Fibroblast of skin of right biceps (primary cell): Measurements from ENCODE around the gene C1QTNF12.

Experiments used
- DNase-seq: peaks from one replicate; pipeline ENCODE4 v3.0.0-alpha.2; 2013

Gene C1QTNF12, protein sequence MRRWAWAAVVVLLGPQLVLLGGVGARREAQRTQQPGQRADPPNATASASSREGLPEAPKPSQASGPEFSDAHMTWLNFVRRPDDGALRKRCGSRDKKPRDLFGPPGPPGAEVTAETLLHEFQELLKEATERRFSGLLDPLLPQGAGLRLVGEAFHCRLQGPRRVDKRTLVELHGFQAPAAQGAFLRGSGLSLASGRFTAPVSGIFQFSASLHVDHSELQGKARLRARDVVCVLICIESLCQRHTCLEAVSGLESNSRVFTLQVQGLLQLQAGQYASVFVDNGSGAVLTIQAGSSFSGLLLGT

DNA sequence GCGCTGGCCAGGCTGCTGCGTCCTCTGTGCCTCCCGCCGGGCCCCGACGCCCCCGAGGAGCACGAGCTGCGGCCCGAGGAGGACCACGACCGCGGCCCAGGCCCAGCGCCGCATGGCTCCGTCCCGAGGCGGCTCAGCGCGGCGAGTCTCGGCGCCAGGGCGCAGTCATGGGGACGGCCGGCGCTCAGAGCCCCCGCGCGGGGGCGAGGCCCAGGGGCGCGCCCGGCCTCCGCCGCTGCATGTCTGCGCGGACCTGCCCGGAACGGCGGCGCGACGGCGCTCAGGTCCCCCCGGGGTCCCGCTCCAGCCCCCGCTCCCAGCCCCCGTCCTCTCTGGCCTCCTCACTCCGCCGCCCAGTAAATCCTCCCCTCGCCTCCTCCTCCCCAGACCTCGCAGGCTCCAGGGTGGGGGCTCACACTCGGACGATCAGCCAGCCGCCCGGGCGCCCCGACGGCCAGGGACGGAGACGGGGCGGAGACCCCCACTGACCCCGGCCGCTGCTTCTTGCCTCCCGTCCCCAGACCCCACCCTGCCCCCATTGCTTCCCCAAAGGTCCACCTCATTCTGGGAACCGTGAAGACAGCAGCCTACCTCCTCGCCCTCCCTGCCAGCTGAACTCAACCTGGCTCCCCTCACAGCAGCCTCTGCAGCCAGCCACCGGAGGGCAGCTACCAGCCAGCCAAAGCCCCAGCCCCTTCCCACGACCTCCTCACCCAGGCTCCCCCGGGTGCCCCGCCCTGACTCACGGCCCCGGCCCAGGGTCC, at the start of gene C1QTNF12:
TSS of gene C1QTNF12 (minus strand) at position 146 of the 764 bp plus-strand sequence. CDS start at position 114, 32 bp downstream.
- no peak for DNase-seq

DNA sequence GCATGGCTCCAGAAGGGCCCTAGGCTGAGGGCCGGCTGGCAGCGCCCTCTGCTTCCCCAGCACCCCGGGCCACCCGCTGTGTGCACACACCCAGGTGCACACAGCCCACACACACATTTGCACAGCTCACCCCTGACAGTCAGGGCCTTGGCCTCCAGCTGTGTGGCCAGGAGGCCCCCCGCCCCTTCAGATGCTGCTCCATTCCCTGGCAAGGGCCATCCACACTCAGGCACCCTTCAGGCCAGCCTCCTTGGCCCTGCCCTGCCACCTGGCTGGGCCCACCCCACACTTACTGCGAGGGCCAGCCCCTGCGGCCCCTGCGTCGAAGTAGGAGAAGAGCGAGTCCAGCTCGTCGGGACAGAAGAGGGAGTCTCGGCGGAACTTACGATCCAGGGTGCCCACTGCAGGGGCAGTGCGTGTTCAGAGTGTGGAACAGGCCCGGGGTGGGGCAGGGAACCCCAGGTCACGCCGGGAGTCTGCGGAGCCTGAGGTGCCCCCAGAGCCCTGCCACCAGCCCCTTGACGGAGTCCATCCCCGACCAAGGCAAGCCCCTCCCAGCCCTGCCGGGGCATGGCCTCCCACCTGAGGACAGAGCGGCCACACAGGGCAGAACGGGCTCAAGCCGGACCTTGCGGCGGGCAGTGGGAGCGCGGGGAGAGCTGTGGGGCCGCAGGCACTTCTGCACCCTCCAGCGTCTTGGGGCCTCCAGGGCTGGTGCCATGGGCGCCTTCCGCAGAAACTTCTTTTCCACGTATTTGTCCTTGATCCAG, 48.8 kb upstream of the C1QTNF12 start:
- DNase-seq: no peak

DNA sequence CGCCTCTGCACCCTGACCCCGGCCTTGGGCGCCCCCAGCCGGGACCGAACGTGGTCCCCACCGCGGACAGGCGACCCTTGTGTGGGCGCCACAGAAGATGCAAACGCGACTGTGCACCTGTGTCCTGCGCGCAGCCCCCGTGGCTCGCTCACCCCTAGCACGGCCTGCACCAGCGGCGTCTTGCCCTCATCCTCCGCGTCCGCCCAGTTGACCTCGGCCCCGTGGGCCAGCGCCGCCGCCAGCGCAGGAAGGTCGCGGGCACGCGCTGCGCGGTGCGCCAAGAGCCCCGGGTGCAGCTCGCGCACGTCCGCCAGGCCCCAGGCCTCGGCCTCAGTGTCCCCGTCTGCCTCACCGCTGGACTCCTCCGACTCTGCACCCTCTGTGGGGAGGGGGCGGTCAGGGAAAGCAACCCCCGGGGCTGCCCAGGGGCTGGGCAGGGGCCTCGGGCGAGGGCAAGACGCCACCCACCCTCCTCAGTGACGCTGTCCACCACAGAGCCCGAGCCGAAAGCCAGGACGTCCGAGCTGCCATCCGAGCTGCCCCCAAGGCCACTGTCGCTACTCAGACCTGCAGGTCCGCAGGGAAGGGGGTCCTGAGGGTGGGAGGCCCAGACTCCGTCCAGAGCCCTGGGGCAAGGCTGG, 47.8 kb upstream of the C1QTNF12 start:
- no peak for DNase-seq

DNA sequence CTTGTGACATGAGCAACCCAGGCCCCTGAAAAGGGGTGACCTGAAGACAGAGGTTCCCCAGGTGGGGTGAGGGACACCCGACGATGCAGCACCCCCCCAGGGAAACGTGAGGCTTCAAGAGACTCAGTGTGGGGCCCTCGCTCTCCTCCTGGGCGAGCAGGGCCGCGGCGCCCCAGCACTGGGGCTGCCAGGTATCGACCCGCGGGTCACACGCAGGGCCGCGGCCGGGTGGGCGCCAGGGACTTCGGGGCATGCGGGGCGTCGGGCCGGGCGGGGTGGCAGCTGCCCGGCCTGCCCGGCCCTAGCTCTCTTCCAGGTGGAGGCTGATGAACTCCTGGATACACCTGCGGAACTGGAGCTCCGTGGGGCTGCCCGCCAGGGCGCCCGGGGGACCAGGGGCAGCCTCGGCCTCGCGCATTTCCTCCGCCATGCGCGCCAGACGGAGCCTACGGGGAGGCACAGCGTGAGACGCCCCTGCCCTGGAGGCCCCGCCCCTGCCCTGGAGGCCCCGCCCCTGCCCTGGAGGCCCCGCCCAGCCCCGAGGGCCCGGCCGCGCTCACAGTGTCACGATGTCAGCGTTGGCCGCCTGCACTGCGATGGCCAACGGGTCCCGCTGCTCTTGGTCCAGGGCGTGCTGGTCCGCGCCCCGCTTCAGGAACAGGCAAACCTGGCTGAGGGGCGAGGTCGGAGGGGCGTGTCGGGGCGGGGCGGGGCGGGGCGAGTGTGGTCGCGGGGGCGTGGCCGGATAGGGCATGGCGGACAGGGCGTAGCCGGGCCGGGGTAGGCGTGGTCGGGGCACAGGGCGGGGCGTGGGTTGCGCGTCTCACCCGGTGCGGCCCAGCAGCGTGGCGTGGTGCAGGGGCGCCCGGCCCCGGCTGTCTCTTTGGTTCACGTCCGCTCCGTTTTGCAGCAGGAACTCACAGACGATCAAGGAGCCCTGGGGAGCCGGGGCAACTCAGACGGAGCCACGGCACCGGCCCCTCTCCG, 47.0 kb upstream of the C1QTNF12 start:
- no peak for DNase-seq

DNA sequence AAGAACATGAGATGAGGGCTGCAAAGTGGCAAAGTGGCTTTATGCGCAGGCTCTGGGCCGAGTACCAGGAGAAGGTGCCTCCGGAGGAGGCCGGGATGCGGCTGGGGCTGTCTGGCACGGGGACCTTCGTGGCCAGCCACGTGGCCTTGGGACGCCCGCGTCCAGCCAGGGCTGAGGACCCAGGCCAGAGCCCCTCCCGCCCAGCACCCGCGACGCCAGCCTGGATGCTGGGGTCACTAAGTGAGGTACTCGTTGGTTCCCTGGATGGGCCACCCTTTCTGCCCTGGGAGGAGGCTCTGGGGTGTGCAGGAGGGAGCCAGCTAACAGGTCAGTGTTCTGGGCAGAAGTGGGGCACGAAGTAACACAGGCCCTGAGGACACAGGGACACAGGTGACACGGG, 46.3 kb upstream of the C1QTNF12 start:
- no peak for DNase-seq

DNA sequence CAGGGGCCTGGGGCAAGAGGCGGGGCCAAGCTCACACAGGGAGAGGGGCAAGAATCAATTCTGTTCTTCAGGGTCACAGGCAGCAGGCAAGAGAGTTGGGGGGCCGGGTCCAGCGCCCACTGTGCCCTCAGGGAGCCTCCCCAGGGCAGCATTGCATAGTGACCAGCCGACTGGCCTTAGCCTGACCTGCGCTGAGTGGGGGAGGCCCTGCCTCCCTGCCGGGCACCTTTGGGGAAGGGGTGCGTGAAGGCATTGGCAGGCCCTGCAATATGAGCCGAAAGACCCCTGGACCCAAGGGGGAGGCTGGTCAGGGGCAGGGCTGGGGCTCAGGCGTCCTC, 45.9 kb upstream of the C1QTNF12 start:
- DNase-seq: no peak

DNA sequence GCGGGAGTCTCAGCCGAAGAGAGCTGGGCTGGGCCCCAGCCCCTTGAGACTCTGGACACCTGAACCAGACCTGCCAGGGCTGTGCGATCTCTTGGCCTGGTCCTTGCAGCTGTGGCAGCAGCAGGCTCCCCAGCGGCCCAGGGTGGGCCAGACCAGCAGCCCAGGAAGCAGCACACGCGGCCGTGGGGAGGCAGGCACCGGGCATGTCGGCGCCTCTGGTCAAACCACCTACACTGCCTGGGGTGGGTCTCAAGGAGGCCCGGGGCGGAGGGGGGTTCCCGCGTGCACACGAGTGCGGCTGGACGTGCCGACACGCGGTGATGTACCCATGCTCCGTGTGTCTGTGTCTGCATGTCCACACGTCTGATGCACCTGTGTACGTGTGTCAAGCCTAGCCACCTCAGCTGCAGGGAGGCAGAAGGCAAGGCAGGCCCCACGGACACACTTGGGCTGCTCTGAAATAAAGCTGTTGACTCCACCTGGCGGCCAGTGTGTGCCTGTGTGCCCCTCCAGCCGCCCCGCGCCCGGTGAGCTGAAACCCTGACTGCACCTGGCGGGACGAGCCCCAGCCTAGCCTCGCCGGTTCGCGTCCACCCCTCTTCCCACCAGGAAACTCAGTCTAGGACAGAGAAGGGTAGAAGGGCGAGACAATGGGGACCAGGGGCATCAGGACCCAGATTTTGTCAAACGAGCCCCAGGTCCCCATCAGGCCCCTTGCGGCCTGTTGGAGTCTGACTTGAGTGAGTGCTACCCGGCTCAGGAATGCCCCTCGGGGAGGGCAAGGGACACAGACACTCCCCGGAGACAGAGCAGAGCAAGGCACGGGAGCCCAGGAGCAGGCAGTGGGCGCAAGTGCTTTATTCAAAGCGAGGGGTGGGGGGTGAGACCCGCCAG, 45.3 kb upstream of the C1QTNF12 start:
- peak; percentile 64 for DNase-seq

DNA sequence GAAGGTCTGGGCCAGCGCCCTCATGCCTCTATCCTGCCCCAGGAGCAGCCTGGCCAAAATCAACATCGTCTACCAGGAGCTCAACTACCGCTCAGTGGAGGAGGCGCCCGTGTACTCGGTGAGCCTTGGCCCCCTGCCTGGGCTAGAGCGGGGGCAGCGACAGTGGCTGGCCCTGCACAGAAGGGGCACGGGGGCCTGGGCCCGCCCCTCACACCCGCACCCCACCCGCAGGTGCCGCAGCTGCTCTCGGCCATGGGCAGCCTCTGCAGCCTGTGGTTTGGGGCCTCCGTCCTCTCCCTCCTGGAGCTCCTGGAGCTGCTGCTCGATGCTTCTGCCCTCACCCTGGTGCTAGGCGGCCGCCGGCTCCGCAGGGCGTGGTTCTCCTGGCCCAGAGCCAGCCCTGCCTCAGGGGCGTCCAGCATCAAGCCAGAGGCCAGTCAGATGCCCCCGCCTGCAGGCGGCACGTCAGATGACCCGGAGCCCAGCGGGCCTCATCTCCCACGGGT, 44.6 kb upstream of the C1QTNF12 start:
- DNase-seq: no peak

DNA sequence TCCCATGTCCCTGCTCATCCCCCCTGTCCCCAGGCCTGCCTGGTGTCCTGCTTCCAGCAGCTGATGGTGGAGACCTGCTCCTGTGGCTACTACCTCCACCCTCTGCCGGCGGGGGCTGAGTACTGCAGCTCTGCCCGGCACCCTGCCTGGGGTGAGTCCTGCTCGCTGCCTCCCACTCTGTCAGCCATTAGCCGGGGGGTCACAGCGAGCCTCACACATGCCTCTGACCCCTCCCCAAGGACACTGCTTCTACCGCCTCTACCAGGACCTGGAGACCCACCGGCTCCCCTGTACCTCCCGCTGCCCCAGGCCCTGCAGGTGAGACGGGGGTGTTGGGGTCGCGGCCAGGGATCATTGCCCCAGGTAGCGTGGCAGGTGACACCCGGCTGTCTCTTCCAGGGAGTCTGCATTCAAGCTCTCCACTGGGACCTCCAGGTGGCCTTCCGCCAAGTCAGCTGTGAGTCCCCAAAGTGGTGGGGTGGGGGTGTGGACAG, 43.8 kb upstream of the C1QTNF12 start:
- peak; percentile 45 for DNase-seq

DNA sequence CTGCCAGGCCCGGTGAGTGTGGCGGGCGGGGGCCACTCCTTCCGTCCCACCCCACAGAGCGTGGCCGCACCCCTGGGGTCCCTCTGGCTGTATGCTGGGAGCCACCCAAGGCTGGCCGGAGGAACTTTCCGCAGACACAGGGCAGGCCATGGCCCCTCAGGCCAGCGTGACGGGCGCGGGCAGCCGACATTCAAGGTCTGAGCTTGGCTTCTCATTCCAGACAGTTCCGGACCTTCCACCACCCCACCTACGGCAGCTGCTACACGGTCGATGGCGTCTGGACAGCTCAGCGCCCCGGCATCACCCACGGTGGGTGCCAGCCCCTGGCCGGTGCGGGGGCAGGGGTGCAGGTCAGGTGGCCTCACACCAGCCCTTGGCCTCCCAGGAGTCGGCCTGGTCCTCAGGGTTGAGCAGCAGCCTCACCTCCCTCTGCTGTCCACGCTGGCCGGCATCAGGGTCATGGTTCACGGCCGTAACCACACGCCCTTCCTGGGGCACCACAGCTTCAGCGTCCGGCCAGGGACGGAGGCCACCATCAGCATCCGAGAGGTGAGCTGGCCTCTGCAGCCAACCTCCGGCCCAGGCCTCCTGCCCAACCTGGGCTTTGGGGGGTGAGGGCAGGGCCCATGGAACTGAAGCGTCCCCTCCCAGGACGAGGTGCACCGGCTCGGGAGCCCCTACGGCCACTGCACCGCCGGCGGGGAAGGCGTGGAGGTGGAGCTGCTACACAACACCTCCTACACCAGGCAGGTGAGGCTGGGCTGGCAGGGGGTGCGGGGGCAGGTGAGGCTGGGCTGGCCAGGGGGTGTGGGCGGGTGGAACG, 41.0 kb upstream of the C1QTNF12 start:
- DNase-seq: no peak

DNA sequence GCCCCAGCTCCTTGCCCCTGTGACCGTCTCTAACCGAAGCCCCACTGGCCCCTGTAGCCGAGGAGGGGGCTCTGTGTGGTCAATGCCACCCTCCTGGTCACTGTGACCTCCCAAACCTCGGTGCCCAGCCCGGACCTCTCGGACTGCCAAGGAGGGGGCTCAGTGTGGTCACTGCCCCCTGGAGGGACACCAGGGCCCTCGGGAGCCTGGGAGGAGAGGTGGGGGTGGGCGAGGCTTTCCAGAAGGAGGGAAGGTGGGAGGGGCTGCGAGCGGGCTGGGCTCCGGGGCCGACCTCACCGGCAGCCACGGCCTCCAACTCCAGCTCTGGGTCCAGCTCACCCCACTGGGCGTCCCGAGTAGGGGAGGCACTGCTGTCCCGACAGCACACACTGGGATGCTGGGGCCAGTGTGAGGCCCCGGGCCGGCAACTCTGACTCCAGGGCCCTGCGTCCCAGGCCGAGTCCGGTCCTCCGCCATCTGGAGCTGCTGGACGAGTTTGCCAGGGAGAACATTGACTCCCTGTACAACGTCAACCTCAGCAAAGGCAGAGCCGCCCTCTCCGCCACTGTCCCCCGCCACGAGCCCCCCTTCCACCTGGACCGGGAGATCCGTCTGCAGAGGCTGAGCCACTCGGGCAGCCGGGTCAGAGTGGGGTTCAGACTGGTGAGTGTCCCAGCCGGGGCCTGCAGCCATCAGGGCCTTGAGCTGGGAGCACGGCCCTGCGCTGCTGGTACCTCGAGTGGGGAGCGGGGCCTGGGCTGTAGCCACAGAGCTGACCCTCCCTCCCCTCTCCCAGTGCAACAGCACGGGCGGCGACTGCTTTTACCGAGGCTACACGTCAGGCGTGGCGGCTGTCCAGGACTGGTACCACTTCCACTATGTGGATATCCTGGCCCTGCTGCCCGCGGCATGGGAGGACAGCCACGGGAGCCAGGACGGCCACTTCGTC, 40.1 kb upstream of the C1QTNF12 start:
- DNase-seq: no peak

DNA sequence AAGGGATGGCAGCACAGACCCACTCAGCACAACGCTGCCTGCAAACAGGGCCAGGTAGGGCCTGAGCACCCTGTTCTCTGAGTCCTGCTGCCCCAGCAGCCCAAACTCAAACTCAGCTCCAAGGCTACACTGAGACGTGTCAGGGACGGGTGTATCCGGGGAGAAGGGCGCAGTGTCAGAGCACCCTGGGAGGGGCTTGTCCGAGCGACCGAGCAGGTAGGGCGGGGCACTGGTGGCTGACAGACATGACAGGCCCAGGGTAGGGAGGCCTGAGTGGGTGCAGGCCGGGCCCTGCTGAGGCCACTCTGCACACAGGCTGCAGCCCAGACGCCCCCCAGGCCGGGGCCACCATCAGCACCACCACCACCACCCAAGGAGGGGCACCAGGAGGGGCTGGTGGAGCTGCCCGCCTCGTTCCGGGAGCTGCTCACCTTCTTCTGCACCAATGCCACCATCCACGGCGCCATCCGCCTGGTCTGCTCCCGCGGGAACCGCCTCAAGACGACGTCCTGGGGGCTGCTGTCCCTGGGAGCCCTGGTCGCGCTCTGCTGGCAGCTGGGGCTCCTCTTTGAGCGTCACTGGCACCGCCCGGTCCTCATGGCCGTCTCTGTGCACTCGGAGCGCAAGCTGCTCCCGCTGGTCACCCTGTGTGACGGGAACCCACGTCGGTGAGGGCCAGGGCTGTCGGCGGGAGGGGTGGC, 39.2 kb upstream of the C1QTNF12 start:
- no peak for DNase-seq

DNA sequence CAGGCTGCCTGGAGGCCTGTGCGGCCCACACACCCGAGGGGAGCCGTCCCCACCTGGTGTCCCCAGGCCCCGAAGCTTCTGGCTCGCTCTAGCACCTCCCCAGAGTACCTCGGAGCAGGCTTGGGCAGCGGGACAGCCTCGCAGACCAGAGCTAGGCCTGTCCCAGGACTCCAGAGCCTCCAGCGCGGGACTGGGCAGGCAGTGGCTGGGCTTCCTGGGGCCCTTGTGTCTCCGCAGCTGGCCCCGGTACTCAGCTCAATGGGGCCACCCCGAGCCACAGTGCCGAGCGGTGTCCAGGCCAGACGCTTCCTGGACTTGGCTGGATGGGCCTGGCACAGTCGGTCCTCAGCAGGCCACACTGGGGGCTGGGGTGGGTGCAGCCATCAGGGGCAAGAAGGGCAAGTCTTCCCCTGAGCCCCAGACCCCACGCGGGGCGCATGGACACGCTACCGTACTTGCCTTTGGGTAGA, 38.6 kb upstream of the C1QTNF12 start:
- DNase-seq: no peak

DNA sequence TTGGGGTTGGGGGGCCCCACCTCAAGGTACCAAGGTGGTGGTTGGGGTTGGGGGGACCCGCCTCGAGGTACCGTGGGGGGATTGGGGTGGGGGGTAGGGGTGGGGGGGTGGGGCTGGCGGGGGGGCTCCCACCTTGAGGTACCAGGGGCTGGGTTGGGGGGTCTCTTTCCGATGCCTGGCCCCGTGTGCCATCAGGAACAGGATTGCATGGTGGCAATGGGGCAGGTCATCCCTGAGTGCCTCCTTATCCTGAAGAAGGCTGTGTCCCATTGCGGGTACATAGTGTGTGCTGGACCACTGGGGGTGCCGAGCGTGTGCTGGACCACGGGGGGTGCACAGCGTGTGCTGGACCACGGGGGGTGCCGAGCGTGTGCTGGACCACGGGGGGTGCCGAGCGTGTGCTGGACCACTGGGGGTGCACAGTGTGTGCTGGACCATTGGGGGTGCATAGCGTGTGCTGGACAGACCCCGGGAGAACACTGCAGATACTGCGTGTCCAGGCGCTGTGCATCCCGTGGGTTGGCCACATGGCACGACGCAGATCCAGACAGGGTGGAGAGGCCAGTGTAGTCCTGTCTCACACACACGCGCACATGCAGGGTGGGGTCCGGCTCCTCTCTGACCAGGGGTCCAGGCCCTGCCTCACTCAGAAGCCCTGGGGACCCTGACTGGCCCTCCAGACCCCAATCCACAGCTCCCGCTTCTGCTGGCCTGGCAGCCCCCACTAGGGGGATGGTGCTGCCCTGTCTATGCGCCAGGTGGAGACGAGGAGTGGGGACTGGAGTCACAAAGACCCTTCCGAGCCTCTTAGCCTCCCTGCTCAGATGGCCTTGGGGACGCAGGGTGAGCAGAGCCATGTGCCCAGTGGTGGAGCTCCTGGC, 37.9 kb upstream of the C1QTNF12 start:
- DNase-seq: no peak

DNA sequence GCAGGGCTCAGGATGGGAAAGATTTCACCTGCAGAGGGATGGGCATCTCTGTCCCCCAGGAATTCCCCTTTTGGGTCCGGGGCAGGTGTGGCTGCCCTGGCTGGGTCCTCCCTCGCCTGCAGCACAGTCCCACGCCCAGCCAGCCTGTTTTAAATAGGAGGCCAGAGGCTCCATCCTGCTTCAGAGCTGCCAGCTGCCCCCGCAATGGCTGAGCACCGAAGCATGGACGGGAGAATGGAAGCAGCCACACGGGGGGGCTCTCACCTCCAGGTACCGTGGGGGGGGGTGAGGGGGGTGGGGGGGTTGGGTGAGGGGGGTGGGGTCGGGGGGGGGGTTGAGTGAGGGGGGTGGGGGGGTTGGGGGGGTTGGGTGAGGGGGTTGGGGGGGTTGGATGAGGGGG, 37.3 kb upstream of the C1QTNF12 start:
- DNase-seq: no peak

DNA sequence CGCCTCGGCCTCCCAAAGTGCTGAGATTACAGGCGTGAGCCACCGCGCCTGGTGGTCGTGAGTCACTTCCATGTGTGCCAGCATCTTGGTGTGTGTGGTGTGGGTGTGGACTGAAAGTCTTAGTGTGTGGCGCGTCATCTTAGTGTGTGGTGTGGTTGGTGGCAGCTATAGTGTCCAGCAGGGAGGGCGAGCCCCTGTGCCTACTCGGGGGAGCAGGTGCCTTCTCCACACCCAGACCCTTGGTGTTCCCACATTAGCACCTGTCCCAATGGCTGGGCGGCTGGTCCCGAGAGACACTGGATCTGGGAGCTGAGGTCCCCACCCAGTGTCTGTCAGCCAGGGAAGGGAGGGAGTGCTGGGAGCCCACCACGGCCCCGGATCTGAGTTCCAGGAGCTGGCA, 36.5 kb upstream of the C1QTNF12 start:
- peak; percentile 34 for DNase-seq
